Progenitor cell of endocrine pancreas (in vitro differentiated cells): Measurements from ENCODE around the gene PLXDC2. TPM values are rescaled to one million over a fixed set of nuclear protein-coding genes. Genes with fewer than 3 reads are reported as not detected.
A peak's percentile ranks its signal among the peaks of the same experiment; 100 is the strongest.

Source experiments
- DNase-seq: peaks from one replicate; pipeline ENCODE4 v3.0.0; 2021; ENCODE audit warnings: low spot score; ENCODE audit not compliant: unreplicated experiment
- H3K27ac Mint-ChIP-seq: 2 replicates; pipeline ENCODE4 v1.8.0; 2021; ENCODE audit warnings: mild to moderate bottlenecking, moderate library complexity, mixed read lengths
- H3K27me3 Mint-ChIP-seq: 2 replicates; pipeline ENCODE4 v1.8.0; 2021; ENCODE audit warnings: mixed read lengths
- H3K36me3 Mint-ChIP-seq: 2 replicates; pipeline ENCODE4 v1.8.0; 2022; ENCODE audit warnings: mixed read lengths; ENCODE audit not compliant: insufficient read depth
- H3K4me1 Mint-ChIP-seq: 2 replicates; pipeline ENCODE4 v1.8.0; 2021; ENCODE audit warnings: low read depth, mixed read lengths
- H3K4me3 Mint-ChIP-seq: 2 replicates; pipeline ENCODE4 v1.8.0; 2021; ENCODE audit warnings: low read depth, mild to moderate bottlenecking, moderate library complexity, mixed read lengths
- H3K9me3 Mint-ChIP-seq: 2 replicates; pipeline ENCODE4 v1.8.0; 2021; ENCODE audit warnings: low read depth, mixed read lengths
- CTCF ChIP-seq: fragments of 200-600 bp; sonication (generic); IDR thresholded peaks from one replicate; pipeline ENCODE4 v1.5.0; 2021; ENCODE audit warnings: antibody characterized with exemption, mild to moderate bottlenecking; ENCODE audit not compliant: unreplicated experiment
- total RNA-seq: library from RNA; stranded (reverse); gene quantifications from 2 replicates; pipeline ENCODE4 v1.2.1, GENCODE V29; 2021

The PLXDC2 gene
- total RNA-seq, 1 donor from 2014 or later = 44.3 TPM

GRCh38 chr10:19788075-19788686, 28.1 kb upstream of the PLXDC2 start:
- Mint-ChIP-seq H3K27me3 (no peaks in the 10 kb centered on the region), H3K4me3 (no peak overlapping the region), H3K27ac (no peak overlapping the region), H3K4me1 (peaks cover 6% of the 10 kb centered on the region), H3K36me3 (no peaks in the 10 kb centered on the region), H3K9me3 (no peaks in the 10 kb centered on the region)
- peak; percentile 80 for TF ChIP-seq CTCF
- DNase-seq = no peak

- no peaks in the 10 kb centered on the region for H3K36me3 Mint-ChIP-seq
- H3K27me3 Mint-ChIP-seq = no peaks in the 10 kb centered on the region
- no peak for DNase-seq
- H3K4me3 Mint-ChIP-seq = no peak overlapping the region
- H3K27ac Mint-ChIP-seq = no peak overlapping the region
- H3K4me1 Mint-ChIP-seq = peaks cover 6% of the 10 kb centered on the region
- TF ChIP-seq CTCF = no peak
- no peaks in the 10 kb centered on the region for H3K9me3 Mint-ChIP-seq
Observed at GRCh38 chr10:19788902-19789301, 27.3 kb upstream of the PLXDC2 start.

- TF ChIP-seq CTCF = no peak
- H3K9me3 Mint-ChIP-seq = no peaks in the 10 kb centered on the region
- peaks cover 3% of the 10 kb centered on the region for H3K4me1 Mint-ChIP-seq
- no peak overlapping the region for H3K27ac Mint-ChIP-seq
- DNase-seq = no peak
- no peaks in the 10 kb centered on the region for H3K27me3 Mint-ChIP-seq
- H3K36me3 Mint-ChIP-seq = no peaks in the 10 kb centered on the region
- no peak overlapping the region for H3K4me3 Mint-ChIP-seq
Observed at GRCh38 chr10:19789607-19790006, 26.6 kb upstream of the PLXDC2 start.

GRCh38 chr10:19791032-19791431, 25.2 kb upstream of the PLXDC2 start:
- Mint-ChIP-seq H3K27me3 (no peaks in the 10 kb centered on the region), H3K4me1 (peaks cover 2% of the 10 kb centered on the region), H3K27ac (no peak overlapping the region), H3K36me3 (no peaks in the 10 kb centered on the region), H3K4me3 (no peak overlapping the region), H3K9me3 (no peaks in the 10 kb centered on the region)
- no peak for DNase-seq
- no peak for TF ChIP-seq CTCF

GRCh38 chr10:19795684-19796083, 20.5 kb upstream of the PLXDC2 start:
- Mint-ChIP-seq H3K9me3 (peaks cover 6% of the 10 kb centered on the region), H3K36me3 (no peaks in the 10 kb centered on the region), H3K27ac (no peak overlapping the region), H3K4me1 (no peaks in the 10 kb centered on the region), H3K27me3 (no peaks in the 10 kb centered on the region), H3K4me3 (no peak overlapping the region)
- TF ChIP-seq CTCF = no peak
- DNase-seq = no peak
